Measurements from ENCODE around the gene CCDC6. TPM values are rescaled to one million over a fixed set of nuclear protein-coding genes. Genes with fewer than 3 reads are reported as not detected.

Gene CCDC6
- total and polyA plus RNA-seq, 9 of the 15 experiments (the other 6 are each of a cell fraction or from before 2014, with no cell fraction given): 10.4 to 41.0 (median 20.9) TPM

GRCh38 chr10:59898125-59898835 is 8.1 kb downstream of the CCDC6 start:
- Histone ChIP-seq H2AFZ (ENCODE audit: low read depth, low read length) (no peak overlapping the region), H3K79me2 (ENCODE audit: control insufficient read depth, insufficient read depth, low read length) (peaks cover 98% of the 10 kb centered on the region), H3K4me1 (replicated peaks in 1 of 2; ENCODE audit: control insufficient read depth in 2 of 2, insufficient read depth in 2 of 2, low read length in 2 of 2) (peaks cover 5 to 40% of the 10 kb centered on the region in 2 experiments), H3K36me3 (ENCODE audit: control insufficient read depth, insufficient read depth, low read length) (peaks cover 24% of the 10 kb centered on the region), H3K27me3 (ENCODE audit: control insufficient read depth in 2 of 2, insufficient read depth in 2 of 2, low read length in 2 of 2) (no peaks in the 10 kb centered on the region), H3K9me3 (replicated peaks; ENCODE audit: control insufficient read depth, insufficient read depth, low read depth, low read length) (no peaks in the 10 kb centered on the region), H3K9me1 (ENCODE audit: control insufficient read depth, insufficient read depth, low read length) (no peaks in the 10 kb centered on the region), H4K20me1 (replicated peaks; ENCODE audit: control insufficient read depth, insufficient read depth, low read length) (no peaks in the 10 kb centered on the region; the same call in 1 of the 2 replicates), H3K4me3 (no peak overlapping the region), H3K27ac (ENCODE audit: extremely low read depth, low read depth, low read length) (no peak overlapping the region), H3K4me2 (ENCODE audit: insufficient read depth, low read length) (no peak overlapping the region), H3K9ac (ENCODE audit: insufficient read depth in 1 of 2, low read depth in 2 of 2, low read length in 2 of 2) (no peak overlapping the region)
- no peak for FAIRE-seq
- WGBS (ENCODE audit: insufficient coverage, low coverage, missing lambda C conversion rate): 96% methylated on average over 6 of the region's 6 CpGs
- in situ Hi-C loops (cut with MboI) (no loop called here), intact Hi-C loops (cut with micrococcal nuclease) (no loop called here)
- no peak for DNase-seq (ENCODE audit: extremely low read depth in 1 of 4, low spot score in 3 of 4)
- ChIA-PET POLR2A (interaction anchor here (0.6 to 1.7 kb wide), 3 partner anchors 8 to 252 kb away, joined by 3 to 4 read pairs (median 3); partner anchors contain the start of gene CCDC6), CTCF (ENCODE audit: low intra/inter-chr PET ratio) (no interaction called here)
- no TSS peak for BruUV-seq (replicated peaks)
- TF ChIP-seq ZNF316 (IDR thresholded peaks at IDR 0.05): peak; percentile 82
- peak; percentile 62 for TF ChIP-seq MAFF (IDR thresholded peaks at IDR 0.05; ENCODE audit: low read length)
- TF ChIP-seq MAFG (tag; conservative IDR thresholded peaks at IDR 0.05): peak; percentile 64
- peak; percentile 71 for TF ChIP-seq C11orf30 (IDR thresholded peaks at IDR 0.05; ENCODE audit: low read depth)
- TF ChIP-seq EZH2 (IDR thresholded peaks at IDR 0.05; ENCODE audit: borderline replicate concordance, low read depth, low read length): no peak
- no peak for TF ChIP-seq PRPF4 (IDR thresholded peaks at IDR 0.05; ENCODE audit: insufficient read depth, low read depth, low read length, poor library complexity, severe bottlenecking)
- no peak for ATAC-seq
